Suprapubic skin (tissue), 4 donors: Measurements from ENCODE around the gene NRF1.

ENCODE experiments used
- EP300 ChIP-seq: sonication (generic); formaldehyde crosslinking; IDR thresholded peaks from one replicate; pipeline ENCODE4 v1.6.1; 2017; ENCODE audit warnings: antibody characterized with exemption
- POLR2AphosphoS5 ChIP-seq, 3 donors: sonication (generic); formaldehyde crosslinking; IDR thresholded peaks; one replicate each; pipeline ENCODE4 v1.6.1; 2017; ENCODE audit warnings: antibody characterized with exemption in 3 of 3
- TF ChIP-seq, protein P1 (sequence below), 2 donors: fragments of 200-600 bp in 1 of 2; fragments of 450-650 bp in 1 of 2; sonication (generic) in 1 of 2; IDR thresholded peaks; one replicate each; pipeline ENCODE4 v1.5.1; 2016 to 2019; ENCODE audit warnings: antibody characterized with exemption in 2 of 2, mild to moderate bottlenecking in 1 of 2, moderate library complexity in 1 of 2

DNA sequence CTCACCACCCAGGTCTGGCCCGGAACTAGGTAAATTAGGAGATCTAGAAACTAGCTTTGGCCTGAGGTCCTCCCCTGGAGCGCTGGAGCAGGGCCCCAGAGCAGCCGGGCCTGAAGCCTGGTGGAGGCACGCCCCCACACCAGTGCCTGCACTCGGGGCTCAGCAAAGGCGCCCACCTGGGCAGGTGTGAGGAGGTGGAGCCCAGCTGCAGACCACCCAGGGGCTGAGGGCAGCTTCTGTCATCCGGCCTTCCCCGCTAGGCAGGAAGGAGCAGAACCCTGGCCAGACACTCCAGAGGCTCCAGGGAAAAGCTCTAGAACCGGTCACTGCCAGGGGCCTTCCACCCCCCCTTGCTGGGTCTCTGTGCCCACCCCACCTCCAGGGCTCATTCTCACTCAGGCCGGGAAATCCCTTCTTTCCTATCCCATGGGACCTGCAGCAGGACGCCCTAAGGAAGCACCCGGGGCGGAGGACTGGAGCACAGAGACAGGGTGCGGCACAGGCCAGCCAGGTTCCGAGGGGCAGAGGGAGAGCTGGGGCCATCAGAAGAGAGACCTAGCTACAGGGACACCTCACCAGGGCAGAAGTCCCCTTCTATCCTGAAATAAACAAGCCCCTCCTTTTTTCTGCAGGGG lies 161.2 kb downstream of the NRF1 start:
- TF ChIP-seq, protein P1, sequence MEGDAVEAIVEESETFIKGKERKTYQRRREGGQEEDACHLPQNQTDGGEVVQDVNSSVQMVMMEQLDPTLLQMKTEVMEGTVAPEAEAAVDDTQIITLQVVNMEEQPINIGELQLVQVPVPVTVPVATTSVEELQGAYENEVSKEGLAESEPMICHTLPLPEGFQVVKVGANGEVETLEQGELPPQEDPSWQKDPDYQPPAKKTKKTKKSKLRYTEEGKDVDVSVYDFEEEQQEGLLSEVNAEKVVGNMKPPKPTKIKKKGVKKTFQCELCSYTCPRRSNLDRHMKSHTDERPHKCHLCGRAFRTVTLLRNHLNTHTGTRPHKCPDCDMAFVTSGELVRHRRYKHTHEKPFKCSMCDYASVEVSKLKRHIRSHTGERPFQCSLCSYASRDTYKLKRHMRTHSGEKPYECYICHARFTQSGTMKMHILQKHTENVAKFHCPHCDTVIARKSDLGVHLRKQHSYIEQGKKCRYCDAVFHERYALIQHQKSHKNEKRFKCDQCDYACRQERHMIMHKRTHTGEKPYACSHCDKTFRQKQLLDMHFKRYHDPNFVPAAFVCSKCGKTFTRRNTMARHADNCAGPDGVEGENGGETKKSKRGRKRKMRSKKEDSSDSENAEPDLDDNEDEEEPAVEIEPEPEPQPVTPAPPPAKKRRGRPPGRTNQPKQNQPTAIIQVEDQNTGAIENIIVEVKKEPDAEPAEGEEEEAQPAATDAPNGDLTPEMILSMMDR (IDR thresholded peaks at IDR 0.05), result no peak
- TF ChIP-seq POLR2AphosphoS5 (IDR thresholded peaks at IDR 0.05) (no peak), EP300 (no peak)
